Measurements from ENCODE around the gene WRAP73.
"Not testable (repeated sequence)": the region's sequence is repeated elsewhere in the genome, so short reads cannot be mapped to it uniquely, and the experiment has no call there.

Gene WRAP73

GRCh38 chr1:3632716-3633343 lies 17.1 kb downstream of the WRAP73 start:
- FAIRE-seq (no peak), DNase-seq (ENCODE audit: insufficient read length, low spot score) (no peak)

GRCh38 chr1:3632298-3632697 lies 17.6 kb downstream of the WRAP73 start:
- FAIRE-seq = no peak
- no peak for DNase-seq (ENCODE audit: insufficient read length, low spot score)

- no peak for FAIRE-seq
- no peak for DNase-seq (ENCODE audit: insufficient read length, low spot score)
These were observed 18.3 kb downstream of the WRAP73 start for GRCh38 chr1:3631320-3632260.

- DNase-seq (ENCODE audit: insufficient read length, low spot score) (no peak), FAIRE-seq (no peak)
These were observed 19.0 kb downstream of the WRAP73 start for GRCh38 chr1:3630914-3631313.

GRCh38 chr1:3630161-3630611 lies 19.7 kb downstream of the WRAP73 start:
- DNase-seq (ENCODE audit: insufficient read length, low spot score) (no peak), FAIRE-seq (no peak)

DNA sequence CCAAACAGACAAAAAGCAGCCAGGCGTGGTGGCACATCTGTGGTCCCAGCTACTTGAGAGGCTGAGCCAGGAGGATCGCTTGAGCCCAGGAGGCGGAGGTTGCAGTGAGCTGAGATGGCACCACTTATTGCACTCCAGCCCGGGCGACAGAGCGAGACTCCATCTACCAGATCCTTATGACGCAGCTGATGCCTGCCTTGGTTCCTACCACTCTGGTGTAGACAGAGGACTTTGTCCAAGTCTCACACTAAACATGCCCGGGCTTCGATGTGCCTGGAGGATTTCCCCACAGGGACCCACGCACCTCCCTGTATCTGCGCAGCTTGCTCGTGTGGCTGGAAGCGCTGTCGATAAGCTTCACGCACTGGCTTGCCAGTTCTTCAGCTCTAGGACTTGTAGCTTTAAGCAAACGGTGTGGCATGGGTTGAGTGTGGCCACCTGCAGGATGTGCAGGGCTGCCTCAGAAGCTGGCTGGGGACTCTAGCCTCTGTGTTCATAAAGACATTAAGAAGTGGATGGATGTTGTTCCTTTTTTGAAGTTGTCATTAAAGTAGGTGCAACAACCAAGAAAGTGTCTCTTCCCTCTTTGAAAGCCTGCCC lies 20.2 kb downstream of the WRAP73 start:
- FAIRE-seq = no peak
- DNase-seq (ENCODE audit: insufficient read length, low spot score) = no peak

DNA sequence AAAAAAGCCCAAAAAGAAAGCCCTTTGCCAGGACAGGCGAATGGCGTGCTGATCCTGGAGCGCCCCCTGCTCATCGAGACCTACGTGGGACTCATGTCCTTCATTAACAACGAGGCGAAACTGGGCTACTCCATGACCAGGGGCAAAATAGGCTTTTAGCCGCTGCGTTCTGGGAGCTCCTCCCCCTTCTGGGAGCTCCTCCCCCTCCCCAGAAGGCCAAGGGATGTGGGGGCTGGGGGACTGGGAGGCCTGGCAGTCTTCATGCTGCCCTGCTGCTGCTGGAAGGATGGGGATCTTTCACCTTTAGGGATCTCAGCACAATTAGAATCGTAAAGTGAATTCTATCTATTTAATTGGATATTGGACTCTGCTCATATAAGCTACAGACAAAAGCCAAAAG lies 21.5 kb downstream of the WRAP73 start:
- no peak for DNase-seq (ENCODE audit: insufficient read length, low spot score)
- no peak for FAIRE-seq

- FAIRE-seq = no peak
- DNase-seq (ENCODE audit: insufficient read length, low spot score) = no peak
These were observed 22.2 kb downstream of the WRAP73 start for GRCh38 chr1:3627515-3628253.

GRCh38 chr1:3626025-3626424 lies 23.9 kb downstream of the WRAP73 start:
- DNase-seq (ENCODE audit: insufficient read length, low spot score) (no peak), FAIRE-seq (no peak)

DNA sequence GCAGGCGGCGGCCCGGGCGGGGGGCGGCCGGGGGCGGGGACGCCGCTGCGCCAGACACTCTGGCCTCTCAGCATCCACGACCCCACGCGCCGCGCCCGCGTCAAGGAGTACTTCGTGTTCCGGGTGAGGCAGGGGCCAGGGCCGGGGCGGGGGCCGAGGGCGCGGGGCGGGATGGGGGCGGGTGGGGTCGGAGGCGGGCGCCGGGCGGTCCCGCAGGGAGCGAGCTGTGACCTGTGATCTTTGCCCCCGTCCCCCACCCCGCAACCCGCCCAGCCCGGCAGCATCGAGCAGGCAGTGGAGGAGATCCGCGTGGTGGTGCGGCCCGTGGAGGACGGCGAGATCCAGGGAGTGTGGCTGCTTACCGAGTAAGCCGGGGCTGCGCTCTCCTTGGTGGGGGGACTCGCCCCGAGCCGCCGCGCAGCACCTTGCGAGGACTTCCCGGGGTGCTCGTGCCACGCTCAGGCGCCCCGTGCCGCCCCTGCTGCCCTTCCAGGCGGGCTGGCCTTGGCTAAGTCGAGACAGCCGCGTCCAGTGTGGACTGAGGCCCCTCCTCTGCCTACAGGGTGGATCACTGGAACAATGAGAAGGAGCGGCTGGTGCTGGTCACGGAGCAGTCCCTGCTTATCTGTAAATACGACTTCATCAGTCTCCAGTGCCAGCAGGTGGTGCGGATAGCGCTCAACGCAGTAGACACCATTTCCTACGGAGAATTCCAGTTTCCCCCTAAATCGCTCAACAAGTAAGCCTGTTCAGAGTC lies 24.6 kb downstream of the WRAP73 start:
- FAIRE-seq = peak; percentile 38
- DNase-seq (ENCODE audit: insufficient read length, low spot score) = peak; percentile 45

DNA sequence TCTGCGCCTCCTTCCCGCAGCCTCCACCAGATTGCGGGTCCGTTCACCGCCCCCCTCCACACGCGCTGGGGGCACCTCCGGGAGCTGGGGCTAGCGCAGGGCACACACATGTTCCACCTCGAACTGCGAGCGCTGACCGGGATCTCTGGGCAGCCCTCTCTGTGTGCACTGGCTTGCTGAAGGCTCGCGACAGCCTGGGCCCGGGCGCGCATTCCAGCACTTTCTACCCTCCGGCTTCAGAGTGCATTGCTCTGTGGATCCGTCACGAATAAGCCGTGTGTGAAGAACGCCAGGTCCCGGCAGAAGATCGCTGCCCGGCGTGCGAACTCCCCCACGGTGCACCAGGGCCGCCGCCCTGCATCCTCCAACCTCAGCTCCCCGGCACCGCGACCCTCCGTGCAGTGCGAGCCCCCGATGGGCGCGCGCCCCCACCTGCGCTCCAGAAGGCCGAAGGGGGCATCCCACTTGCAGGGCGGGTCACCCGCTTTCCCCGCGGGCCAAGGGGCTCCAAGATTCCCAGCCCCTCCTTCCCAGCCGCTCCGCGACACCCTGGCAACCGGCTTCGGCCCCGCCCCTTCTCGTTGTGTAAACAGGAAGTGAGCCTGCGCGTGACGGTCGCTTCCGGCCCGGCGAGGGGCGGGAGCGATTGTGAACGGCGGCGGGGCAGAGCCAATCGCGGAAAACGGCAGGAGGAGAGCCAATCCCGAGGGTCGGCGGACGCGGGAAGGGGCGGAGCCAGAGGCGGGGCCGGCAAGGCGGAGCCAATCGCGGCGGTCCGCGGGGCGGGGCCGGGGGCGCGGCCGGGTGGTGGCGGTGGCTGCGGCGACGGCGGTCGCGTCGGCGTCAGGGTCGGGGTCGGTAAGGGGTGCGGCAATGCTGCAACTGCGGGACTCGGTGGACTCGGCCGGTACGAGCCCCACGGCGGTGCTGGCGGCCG lies 25.4 kb downstream of the WRAP73 start, which contains the start of gene TPRG1L:
Gene TPRG1L, plus strand, starts transcription at position 816 of the 937 bp plus-strand sequence. Its CDS starts 58 bp downstream, at position 874.
- FAIRE-seq (peak; percentile 93), DNase-seq (ENCODE audit: insufficient read length, low spot score) (peak; percentile 96)

DNA sequence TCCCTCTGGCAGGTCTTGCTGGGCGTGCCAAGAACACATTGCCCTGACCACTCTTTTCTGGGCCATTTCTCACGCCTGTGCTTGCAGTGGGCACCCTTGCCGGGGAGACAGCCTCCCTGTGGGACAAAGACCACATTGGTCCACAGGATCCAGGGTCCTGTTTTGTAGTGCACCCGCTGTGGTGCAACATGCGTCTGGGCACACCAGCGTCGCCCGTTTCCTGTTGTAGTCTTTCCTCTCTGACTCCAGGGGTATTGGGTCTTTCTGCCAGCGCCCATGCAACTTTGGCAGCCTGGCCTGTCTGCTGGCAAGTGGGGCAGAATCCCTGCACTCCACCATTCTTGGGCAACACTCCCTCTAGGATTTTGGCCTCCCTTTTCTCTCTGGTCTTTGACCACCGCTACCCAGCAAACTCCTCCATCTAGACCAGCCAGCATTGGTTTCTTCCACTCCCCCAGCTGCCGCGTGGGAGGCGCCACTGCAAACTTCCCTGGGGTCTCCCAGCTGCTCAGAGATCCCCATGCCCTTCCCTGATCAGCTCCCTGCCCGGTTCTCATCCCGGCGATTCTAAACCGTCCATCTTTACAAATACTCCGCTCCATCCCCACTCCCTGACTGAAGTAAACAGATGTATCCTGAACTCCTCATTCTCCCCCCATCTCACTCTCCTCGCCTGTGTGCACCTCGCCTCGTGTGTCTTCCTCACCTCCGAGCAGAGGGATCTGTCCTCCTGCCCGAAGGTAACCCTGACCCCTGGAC lies 26.3 kb downstream of the WRAP73 start:
- FAIRE-seq = no peak
- DNase-seq (ENCODE audit: insufficient read length, low spot score) = no peak

DNA sequence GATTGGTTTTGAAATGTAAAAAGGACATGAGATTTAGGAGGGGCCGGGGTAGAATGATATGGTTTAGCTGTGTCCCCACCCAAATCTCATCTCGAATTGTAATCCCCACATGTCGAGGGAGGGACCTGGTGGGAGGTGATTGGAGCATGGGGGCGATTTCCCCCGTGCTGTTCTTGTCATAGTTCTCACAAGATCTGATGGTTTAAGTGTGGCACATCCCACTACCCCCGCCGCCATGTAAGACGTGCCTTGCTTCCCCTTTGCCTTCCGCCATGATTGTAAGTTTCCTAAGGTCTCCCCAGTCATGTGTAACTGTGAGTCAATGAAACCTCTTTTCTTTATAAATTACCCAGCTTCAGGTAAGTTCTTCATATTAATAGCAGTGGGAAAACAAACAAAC lies 27.8 kb downstream of the WRAP73 start:
- not testable (repeated sequence) for FAIRE-seq; DNase-seq (ENCODE audit: insufficient read length, low spot score)

DNA sequence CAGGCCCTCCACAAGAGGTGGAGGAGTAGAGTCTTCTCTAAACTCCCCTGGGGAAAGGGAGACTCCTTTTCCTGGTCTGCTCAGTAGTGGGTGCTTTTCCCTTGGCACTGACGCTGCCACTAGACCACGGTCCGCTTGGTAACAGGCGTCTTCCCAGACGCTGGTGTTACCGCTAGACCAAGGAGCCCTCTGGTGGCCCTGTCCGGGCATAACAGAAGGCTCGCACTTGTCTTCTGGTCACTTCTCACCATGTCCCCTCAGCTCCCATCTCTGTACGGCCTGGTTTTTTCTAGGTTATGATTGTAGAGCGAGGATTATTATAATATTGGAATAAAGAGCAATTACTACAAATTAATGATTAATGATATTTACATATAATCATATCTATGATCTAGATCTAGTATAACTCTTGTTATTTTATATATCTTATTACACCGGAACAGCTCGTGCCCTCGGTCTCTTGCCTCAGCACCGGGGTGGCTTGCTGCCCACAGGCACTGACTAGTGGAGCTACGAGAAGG lies 28.7 kb downstream of the WRAP73 start:
- not testable (repeated sequence) for FAIRE-seq; DNase-seq (ENCODE audit: insufficient read length, low spot score)

DNA sequence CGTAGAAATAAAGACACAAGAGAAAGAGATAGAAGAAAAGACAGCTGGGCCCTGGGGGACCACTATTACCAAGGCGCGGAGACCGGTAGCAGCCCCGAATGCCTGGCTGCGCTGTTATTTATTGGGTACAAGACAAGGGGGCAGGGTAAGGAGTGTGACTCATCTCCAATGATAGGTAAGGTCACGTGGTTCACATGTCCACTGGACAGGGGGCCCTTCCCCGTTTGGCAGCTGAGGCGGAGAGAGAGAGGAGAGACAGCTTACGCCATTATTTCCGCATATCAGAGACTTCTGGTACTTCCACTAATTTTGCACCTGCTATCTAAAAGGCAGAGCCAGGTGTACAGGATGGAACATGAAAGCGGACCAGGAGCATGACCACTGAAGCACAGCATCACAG lies 29.2 kb downstream of the WRAP73 start:
- no peak for FAIRE-seq
- no peak for DNase-seq (ENCODE audit: insufficient read length, low spot score)

DNA sequence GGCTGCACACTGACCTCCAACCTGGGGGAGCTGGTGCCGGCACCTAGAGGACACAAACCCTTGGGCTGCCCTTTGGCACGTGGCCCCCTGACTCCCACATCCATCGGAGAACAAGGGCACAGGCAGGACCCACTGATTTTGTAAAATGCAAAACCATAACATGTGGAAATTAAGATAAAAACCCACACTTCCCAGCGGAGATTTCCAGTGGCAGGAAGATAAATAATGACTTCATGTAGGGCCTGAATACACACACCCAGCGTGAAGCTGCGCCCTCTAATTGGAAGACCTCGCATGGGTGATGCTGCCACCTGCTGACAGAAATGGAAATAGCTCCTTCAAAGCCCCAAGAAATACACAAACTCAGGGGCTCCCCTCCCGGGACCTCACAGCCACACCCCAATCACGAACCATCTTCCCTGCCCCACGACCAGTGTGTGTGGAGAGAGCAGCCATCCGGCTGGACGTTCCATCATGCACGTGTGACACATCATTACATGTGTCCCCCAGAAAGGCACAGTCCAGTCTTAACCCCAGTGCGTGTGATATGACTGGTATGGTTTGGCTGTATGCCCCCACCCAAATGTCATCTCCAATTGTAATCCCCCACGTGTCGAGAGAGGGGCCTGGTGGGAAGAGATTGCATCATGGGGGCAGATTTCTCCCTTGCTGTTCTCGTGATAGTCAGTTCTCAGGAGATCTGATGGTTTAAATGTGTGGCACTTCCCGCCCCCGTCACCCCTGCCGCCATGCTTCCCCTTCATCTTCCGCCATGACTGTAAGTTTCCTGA lies 30.8 kb downstream of the WRAP73 start:
- peak; percentile 75 for DNase-seq (ENCODE audit: insufficient read length, low spot score)
- FAIRE-seq = peak; percentile 13

DNA sequence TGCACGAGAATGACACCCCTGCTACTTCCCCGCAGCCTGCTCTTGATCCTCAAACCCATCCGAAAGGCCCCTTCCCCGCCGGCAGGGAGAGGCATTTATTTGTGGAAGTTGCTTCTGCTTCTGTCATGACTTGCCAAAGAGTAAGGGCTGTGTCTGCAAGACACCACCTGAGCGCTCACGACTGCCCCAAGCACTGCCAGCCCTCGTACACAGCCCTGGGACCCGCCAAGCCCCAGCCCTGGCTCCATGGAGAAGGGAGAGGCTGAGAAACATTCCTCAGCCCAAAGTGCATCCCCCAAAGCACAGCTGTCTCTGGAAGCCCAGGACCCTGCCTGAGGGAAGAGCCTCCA lies 31.4 kb downstream of the WRAP73 start:
- DNase-seq (ENCODE audit: insufficient read length, low spot score) (no peak), FAIRE-seq (no peak)

Measured in HTR-8/SVneo (cell line).